ENCODE results near the gene WSCD2.

WSCD2 gene

DNA sequence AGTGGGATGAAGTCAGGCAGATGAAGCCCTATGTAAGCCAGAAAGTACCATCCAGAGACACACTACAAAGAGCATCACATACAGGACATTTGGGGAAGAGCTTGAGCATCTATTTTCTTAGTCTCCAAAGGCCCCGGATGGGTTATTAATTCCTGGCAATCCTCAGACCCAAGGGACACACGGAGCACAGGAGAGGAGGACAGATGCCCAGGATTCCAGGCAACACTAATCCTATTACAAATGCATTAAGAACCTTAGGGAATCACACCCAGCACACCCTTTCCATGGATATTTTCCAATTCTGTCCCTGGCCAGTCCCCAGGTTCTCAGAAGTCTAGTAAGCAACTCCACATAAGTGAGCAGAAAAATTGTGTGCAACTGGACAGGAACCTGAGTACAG, 144.1 kb downstream of the WSCD2 start:
- DNase-seq: no peak

DNA sequence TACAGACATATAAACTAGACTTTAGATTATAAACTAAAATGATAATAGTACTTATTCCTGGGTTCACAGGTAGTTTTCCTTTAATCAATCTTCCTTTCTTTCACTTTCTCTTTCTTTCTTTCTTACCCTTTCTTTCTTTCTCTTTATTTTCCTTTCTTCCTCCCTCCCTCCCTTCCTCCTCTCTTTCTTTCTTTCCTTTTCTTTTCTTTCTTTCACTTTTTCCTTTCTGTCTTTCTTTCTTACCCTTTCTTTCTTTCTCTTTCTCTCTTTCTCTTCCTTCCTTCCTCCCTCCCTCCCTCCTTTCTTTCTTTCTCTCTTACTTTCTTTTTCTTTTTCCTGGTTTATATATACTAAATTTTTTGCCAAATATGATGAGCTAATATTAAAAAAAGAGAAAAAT, 148.5 kb downstream of the WSCD2 start:
- no peak for DNase-seq

DNA sequence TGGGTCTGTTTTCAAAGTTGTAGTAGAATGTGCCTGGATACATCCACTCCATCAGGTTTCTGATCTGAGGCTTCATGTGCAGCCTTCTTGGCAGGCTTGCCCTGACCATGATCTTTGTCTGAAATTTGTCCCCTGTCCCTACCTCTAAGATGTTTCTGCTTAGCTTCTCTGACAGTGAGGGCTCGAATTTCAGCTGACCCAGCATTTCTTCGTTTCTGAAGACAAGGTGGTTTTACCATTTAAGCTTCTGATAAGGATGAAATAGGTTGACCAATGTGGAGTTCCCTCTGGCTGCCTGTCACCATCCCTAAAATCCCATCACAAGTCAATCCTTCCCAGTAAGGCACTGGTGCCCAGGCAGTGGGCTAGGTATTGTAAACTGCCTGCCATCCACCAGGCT, 153.1 kb downstream of the WSCD2 start:
- no peak for DNase-seq

- no peak for DNase-seq
Observed at GRCh38 chr12:108282676-108283075, 153.6 kb downstream of the WSCD2 start.

DNA sequence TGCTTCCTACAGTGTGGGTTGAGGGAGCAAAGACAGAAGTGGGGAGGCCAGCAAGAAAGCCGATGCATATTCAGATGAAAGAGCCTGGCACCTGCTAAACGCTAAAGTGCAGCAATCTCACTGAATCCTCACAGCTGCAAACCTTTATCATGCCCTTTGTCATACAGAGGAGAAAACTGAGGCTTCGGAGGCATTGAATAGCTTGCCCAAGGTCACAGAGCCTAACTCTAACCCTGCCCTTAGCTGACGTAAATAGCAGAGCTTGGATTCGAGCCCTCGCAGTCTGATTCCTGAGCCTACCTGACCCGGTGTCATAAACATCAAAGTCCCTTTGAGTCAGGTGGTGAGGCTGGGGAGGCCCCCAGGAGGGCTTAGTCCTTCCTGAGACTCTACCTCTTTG, 155.1 kb downstream of the WSCD2 start:
- DNase-seq: no peak

DNA sequence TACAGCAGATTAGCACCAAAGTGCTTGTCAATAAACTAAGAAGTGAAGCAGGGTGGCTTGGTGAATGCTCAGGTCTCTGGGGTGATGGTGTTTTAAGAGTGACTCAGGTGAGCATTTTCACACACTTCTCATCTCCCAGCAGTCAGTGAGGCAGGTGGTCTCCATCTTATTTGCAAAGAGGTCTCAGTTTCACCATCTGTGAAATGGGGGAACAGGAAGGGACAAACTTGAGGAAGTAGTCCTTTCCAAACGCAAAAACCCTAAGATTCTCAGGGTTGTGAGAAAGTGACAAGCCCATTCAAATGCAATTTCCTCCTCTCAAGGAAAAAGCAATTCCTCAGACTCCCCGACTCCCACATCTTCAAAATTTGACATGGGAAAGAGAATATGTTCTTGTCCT, 155.9 kb downstream of the WSCD2 start:
- DNase-seq: no peak

DNA sequence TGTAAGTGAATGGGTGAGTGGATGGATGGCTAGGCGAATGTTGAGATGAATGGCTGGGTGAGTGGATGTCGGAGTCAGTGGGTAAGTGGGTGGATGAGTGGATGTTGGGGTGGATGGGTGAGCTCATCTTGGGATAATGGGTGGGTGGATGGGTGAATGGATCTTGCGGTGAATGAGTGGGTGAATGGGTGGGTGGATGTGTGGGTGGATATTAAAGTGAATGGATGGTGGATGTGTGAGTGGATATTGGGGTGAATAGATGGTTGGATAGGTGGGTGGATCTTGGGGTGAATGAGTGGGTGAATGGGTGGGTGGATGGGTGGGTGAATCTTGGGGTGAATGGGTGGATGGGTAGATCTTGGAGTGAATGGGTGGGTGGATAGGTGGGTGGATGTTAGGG, 158.1 kb downstream of the WSCD2 start:
- DNase-seq: no peak

DNA sequence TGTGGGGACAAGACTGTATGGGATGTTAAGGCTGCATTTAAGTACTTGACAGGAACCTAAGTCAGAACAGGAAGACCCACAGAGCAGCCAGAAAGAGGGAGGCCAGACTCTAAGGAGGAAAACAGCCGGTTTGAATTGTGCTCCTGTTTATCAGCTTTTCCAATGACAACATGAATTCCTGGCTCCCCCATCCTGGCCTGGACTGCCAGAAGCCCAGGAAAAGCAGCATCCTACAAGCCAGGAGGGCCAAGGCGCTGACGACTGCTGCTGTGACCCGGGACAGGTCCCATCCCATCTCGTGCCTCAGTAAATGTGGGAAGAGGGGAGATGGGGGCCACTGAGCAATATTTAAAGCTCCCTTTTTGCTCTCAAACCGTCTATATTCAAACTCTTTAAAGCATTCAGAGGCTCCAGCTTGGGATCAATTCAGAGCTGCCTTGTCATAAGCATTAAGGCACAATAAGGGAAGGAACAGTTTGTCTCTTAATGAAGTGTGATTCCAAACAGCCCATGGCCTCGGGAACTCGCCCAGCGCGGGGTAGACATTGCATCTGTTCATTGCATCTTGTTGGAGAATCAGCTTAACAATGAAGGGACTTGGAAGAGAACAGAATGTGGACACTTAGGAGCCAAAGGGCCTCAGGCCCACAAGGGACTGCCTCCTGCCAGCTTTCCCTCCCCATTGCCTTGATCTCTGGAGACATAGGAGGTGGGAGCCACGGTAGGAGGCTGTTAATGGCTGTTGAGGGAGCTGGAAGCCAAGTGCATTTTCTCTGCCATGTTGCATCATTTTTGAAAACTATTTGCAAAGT, 160.5 kb downstream of the WSCD2 start:
- DNase-seq: no peak

DNA sequence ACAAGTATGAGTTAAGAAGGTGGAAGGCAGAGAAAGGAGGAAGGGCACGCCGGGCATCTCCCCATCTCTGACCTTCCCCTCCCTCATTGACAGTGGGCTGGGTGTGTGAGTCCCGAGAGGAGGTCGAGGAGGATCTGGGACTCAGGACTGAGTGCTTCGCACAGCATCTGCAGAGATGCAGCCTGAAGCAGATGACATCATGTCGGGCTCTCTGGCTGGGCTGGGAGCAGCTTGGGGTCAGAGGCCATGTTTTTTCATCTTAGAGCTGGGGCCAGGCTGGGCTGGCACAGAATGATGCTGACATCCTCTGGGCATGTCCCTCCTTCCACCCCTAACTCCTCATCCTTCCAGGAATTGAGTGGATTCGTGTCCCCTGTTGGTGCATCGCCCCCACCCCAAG, 166.6 kb downstream of the WSCD2 start:
- DNase-seq: no peak

DNA sequence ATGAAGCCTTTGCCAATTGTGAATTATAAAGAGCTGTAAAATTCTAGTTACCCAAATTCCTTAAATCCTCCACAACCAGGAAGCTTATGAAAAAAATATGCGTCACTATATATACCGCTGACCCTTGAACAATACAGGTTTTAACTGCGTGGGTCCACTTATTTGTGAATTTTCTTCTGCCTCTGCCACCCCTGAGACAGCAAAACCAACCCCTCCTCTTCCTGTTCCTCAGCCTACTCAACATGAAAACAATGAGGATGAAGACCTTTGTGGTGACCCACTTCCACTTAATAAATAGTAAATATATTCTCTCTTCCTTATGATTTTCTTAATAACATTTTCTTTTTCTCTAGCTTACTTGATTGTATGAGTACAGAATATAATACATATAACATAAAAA, 167.9 kb downstream of the WSCD2 start:
- no peak for DNase-seq

GRCh38 chr12:108297424-108297823, 168.3 kb downstream of the WSCD2 start:
- no peak for DNase-seq

GRCh38 chr12:108297895-108298760, 169.0 kb downstream of the WSCD2 start:
- no peak for DNase-seq

DNA sequence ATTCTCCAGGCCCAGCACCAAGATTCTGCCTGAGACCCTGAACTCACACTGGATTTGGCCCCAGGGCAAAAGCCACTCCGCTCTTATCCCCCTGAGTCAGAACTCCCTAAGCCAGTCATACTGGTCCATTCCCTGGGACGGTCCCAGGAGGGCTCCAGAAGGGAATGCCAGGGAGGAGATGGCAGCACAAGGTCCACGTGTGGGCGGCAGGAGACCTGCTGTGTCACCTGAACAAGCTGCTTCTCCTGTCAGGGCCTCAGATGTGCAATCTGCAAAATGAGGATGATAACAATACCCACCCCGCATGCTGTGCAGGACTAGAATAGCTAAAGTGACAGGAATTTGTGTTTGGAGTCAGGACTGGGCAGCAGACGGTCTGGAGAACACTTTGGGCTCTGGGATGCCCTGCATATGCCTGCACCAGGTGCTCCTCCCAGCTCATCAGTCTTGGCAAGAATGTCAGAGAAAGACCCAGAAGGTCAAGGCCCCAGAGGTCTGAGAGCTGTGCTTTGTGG, 169.7 kb downstream of the WSCD2 start:
- no peak for DNase-seq

- DNase-seq: no peak
Observed at GRCh38 chr12:108299516-108299915, 170.4 kb downstream of the WSCD2 start.
